Sigmoid colon (tissue), 3 donors: ENCODE results near the gene ZNF624.

Experiments
- CTCF ChIP-seq, 4 experiments: fragments of 450-650 bp in 3 of 4; fragments of 200-600 bp in 1 of 4; IDR thresholded peaks; one replicate each; pipeline ENCODE4 v1.5.1; 2016 to 2019; ENCODE audit warnings: antibody characterized with exemption in 4 of 4, mild to moderate bottlenecking in 3 of 4, moderate library complexity in 2 of 4
- POLR2A ChIP-seq, 2 donors: fragments of 450-650 bp; IDR thresholded peaks; one replicate each; pipeline ENCODE4 v1.6.1; 2016; ENCODE audit warnings: antibody characterized with exemption in 2 of 2, mild to moderate bottlenecking in 2 of 2, moderate library complexity in 2 of 2

GRCh38 chr17:16661217-16661616, 7.6 kb upstream of the ZNF624 start:
- TF ChIP-seq POLR2A (IDR thresholded peaks at IDR 0.05) (no peak), CTCF (IDR thresholded peaks at IDR 0.05) (no peak)
